Stimulated activated CD8-positive, alpha-beta memory T cell treated with anti-CD3 and anti-CD28 coated beads, Interleukin-15, amount 100 ng/mL, for 4 hours (primary cell): ENCODE measurements around the gene STK32B.
"Not testable (repeated sequence)": the region's sequence is repeated elsewhere in the genome, so short reads cannot be mapped to it uniquely, and the experiment has no call there.

Experiments
- DNase-seq, 2 donors: peaks; one replicate each; pipeline ENCODE4 v3.0.0-alpha.2; 2020; ENCODE audit warnings: low read depth in 2 of 2

The STK32B gene

DNA sequence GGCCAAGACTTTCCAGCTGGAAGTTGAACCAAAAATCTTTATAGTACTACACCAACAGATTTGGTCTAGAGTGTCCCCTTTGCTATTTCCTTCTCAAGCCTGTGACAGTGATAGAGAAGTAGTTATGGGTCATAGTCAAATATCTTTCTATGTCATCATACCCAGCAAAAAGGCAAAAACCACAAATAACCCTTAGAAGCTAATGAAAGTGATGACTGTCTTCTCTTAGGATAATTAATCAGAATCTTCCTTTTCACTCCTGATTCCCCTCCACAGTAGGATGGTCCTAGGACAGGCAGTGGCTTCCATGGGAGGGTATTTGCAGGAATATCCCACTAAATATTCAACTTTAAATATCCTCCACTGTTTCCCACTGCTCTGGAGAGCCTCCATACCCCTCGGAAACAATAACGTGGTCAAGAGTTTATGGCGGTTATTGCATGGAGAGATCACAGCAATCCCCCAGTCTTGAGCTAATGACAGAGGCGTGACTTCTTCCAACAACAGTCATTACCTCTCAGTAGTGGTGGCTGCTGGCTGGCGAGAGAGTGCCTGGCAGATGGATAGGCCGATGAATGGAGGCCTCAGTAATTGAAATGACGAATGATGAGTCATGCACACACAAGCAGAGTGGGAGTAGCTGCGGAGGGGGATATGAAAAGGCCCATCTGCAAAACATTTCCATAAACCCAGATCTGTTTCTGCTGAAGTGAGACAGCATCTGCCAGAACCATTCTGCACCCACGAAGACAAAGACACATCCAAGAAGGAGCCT, 154.9 kb downstream of the STK32B start:
- DNase-seq = no peak

- DNase-seq = no peak
Measured at GRCh38 chr4:5209862-5210261, 158.6 kb downstream of the STK32B start.

DNA sequence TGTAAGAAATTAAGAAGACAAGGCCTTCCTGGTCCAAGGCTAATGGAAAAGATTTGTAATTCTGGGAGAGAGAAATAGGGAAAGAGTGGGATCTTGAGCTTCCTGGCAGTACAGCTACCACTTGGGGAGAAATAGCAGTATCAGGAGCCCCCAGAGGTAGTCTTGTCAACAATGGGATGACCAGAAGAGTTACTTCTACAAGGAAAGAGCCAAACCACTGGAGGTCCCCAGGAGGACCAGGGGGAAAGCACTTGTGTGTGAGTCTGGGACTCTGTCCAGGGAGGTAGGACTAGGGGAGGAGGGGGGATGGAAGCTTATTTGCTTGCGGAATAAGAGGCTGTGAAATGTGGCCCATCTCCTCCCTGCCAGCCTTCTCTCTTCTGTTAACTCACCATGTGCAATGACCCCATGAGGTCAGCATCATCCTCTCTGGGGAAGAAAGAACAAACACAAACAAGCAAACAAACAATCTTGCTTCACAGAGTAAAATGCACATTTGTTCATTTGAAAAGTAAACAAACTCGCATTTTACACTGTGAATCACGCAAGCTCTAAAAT, 160.1 kb downstream of the STK32B start:
- no peak for DNase-seq

GRCh38 chr4:5212255-5213013, 161.2 kb downstream of the STK32B start:
- DNase-seq = no peak

GRCh38 chr4:5213087-5213595, 161.9 kb downstream of the STK32B start:
- DNase-seq = no peak

- no peak for DNase-seq
Measured at GRCh38 chr4:5215321-5215720, 164.0 kb downstream of the STK32B start.

DNA sequence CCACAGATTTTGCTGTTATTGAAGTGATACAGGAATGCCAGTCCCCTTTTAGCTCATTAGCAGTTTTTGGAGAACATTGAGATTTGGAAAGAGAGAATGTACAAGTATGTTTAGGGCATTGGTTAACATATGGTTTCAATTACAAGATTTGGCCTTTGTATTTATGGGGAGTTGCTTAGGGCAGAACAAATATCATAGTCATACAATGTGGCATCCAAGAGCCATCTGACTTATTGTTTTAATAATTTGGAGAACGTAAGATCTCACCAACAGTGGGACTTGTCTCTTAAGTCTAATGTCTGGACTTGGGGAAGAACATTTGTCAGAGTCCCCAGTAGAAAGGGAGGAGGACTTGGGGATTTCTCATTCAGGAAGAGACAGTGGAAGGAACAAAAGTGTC, 166.1 kb downstream of the STK32B start:
- no peak for DNase-seq

- no peak for DNase-seq
Measured at GRCh38 chr4:5218376-5219069, 167.2 kb downstream of the STK32B start.

- no peak for DNase-seq
Measured at GRCh38 chr4:5220028-5220427, 168.7 kb downstream of the STK32B start.

DNA sequence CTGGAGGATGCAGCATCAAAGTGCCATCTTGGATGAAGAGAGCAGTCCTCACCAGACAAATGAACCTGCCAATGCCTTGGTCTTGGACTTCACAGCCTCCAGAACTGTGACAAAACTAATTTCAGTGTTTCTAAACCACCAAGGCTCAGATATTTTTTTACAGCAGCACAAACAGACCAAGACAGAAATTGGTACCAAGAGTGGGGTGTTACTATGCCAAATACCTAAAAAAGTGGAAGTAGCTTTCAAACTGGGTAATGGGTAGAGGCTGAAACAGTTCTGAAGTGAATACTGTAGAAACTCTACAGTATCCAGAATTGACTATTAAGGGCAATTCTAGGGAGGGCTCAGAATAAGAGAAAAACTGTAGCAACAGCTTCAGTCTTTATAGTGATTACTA, 170.8 kb downstream of the STK32B start:
- no peak for DNase-seq

DNA sequence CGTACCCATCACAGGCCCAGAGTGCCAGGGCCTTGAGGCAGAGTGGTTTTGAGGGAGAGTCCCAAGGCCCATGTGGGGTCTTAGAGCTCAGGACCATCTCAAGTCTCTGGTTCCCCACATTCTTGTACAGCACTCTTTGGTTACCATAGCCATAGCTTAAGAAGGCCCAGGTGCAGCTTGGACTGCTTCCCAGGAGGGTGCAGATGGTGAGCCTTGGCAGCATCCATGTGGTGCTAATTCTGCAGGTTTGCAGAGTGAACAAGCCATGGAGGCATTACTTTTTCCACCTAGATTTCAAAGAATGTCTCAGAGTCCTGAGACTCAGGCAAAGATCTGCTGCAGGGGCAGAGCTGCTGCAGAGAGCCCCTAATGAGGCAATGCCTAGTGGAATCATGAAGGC, 171.7 kb downstream of the STK32B start:
- no peak for DNase-seq

- no peak for DNase-seq
Measured at GRCh38 chr4:5224340-5224739, 173.1 kb downstream of the STK32B start.

GRCh38 chr4:5232549-5232948, 181.3 kb downstream of the STK32B start:
- DNase-seq = no peak

DNA sequence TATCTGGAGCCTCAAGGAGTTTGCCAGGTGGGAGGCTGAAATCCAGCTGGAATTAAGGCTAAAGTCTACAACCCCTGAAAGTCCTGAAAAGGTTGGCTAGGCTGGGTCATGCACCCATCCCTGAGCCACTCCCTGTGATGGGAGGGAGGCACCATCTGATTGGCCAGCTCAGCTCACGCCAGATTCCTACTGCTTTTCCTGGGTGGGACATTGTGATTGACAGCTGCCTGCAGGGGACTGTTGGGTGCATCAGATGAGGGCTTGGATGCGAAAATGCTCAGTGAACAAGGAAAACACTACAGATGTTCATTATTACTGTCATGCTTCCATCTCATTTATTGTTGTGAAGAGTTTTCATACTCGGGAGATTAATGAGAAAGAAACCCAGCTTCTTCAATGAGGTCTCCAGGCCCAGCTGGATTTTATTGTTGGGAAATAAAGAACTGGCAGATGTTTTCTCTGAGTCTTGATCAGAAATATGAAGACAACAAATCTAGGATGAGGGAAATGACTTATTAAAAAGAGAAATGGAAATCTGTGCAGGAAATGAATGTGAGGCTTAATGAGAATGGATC, 185.9 kb downstream of the STK32B start:
- no peak for DNase-seq

- no peak for DNase-seq
Measured at GRCh38 chr4:5238173-5238572, 186.9 kb downstream of the STK32B start.

DNA sequence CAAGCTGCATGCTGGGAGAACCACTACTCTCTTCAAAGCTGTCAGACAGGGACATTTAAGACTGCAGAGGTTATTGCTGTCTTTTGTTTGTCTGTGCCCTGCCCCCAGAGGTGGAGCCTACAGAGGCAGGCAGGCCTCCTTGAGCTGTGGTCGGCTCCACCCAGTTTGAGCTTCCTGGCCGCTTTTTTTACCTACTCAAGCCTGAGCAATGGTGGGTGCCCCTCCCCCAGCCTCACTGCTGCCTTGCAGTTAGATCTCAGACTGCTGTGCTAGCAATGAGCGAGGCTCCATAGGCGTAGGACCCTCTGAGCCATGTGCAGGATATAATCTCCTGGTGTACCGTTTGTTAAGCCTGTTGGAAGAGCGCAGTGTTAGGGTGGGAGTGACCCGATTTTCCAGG, 195.8 kb downstream of the STK32B start:
- DNase-seq = not testable (repeated sequence)

DNA sequence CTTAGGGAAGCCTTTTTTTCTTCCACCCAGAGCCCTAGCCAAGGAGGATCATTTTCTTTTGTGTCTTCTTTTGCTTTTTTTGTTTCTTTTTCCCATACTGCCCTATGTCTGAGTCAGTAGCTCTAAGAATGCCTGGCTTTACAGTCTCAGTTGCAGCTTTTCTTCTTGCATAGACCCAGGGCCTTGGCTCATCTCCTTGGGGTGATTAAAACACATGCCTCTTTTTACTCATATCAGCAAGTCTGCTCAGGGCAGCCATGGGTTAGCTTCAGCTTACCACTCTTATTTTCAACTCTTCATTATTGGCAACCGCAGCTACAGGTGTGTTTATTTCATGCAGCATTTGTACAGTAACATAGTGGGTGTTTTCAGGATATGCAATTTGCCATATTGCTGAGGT, 196.5 kb downstream of the STK32B start:
- DNase-seq = no peak

GRCh38 chr4:5249727-5250126, 198.4 kb downstream of the STK32B start:
- DNase-seq = no peak

GRCh38 chr4:5250536-5250935, 199.3 kb downstream of the STK32B start:
- not testable (repeated sequence) for DNase-seq

GRCh38 chr4:5256421-5256820, 205.1 kb downstream of the STK32B start:
- DNase-seq = no peak

GRCh38 chr4:5257086-5257485, 205.8 kb downstream of the STK32B start:
- no peak for DNase-seq

- DNase-seq = no peak
Measured at GRCh38 chr4:5259471-5259870, 208.2 kb downstream of the STK32B start.
